ENCODE measurements around the gene DHX29. TPM values are rescaled to one million over a fixed set of nuclear protein-coding genes. Genes with fewer than 3 reads are reported as not detected.
A peak's percentile ranks its signal among the peaks of the same experiment; 100 is the strongest.

Gene DHX29
- total RNA-seq, 1 experiment from 2014 or later = 30.3 TPM

DNA sequence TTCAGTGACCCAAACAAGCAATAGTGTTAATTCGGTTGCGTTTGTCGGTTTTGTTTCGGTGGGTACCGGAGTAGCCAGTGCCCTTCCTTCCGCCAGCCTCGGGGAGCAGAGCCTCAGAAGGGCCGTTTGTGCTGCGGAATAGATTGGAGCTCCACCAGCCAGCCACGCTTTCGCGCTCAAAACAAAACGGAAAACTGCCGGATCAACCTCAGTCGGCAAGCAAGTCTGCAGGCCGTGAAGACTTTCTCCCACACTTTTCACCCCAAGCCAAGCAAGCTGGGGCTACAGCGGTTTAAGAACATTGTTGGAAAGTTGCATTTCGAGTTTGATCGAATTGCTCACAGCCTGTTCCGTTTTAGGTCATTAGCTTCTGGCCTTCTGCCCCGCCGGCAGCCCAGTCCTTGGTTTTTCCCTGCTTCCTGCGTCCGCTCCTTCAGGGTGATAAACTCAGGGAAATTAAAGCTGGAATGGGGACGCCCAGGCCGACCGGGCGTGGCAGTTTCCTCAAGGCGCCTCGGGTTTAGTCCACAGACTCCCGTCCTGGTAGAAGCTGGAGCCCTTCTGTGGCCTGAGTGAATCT lies 73.3 kb downstream of the DHX29 start:
- no peak overlapping the region for H4K91ac ChIP-seq (ENCODE audit: insufficient read length, low read depth, low read length)
- H3K18ac ChIP-seq (ENCODE audit: insufficient read length, low read depth, low read length) = no peak overlapping the region
- H4K5ac ChIP-seq (ENCODE audit: insufficient read length, low read depth, low read length) = no peak overlapping the region
- H3K4me1 ChIP-seq (ENCODE audit: insufficient read depth, low read length) = no peaks in the 10 kb centered on the region
- Mint-ChIP-seq H3K27ac (peak overlapping the region in 1 of 3 experiments; percentile 36; a peak in 1 of 7 replicates), H3K36me3 (ENCODE audit: insufficient read depth in 1 of 3, low read depth in 3 of 3) (peaks cover 0 to 2% (median 0%) of the 10 kb centered on the region in 3 experiments; a peak in 2 of 7 replicates), H3K27me3 (ENCODE audit: low read depth) (peaks cover 95% of the 10 kb centered on the region), H3K9me3 (peaks cover 3 to 8% of the 10 kb centered on the region in 2 experiments), H3K4me3 (peak overlapping the region; percentile 66 to 86), H3K4me1 (peaks cover 25 to 35% of the 10 kb centered on the region in 2 experiments)
- no peak overlapping the region for H3K23ac ChIP-seq (ENCODE audit: insufficient read length, low read depth, low read length)
- no peak overlapping the region for H2AK5ac ChIP-seq (ENCODE audit: insufficient read length, low read length)
- H3K27me3 ChIP-seq (ENCODE audit: insufficient read depth, low read length) = peaks cover 56% of the 10 kb centered on the region
- H3K27ac ChIP-seq (ENCODE audit: insufficient read length, low read depth, low read length) = no peak overlapping the region
- H2BK15ac ChIP-seq (ENCODE audit: low read depth, low read length) = no peak overlapping the region
- no peak overlapping the region for H3K9ac ChIP-seq (ENCODE audit: extremely low read depth, insufficient read length, low read length)
- peak overlapping the region; percentile 34 for H2AFZ ChIP-seq (ENCODE audit: low read length)
- no peak overlapping the region for H3K4ac ChIP-seq (ENCODE audit: low read depth, low read length)
- no peaks in the 10 kb centered on the region for H3K9me3 ChIP-seq (ENCODE audit: control insufficient read depth, low read depth, low read length)
- H2BK20ac ChIP-seq (ENCODE audit: low read depth, low read length, poor library complexity, severe bottlenecking) = no peak overlapping the region
- no peak overlapping the region for H2BK120ac ChIP-seq (ENCODE audit: low read depth, low read length, poor library complexity, severe bottlenecking)
- no peak overlapping the region for H3T11ph ChIP-seq (ENCODE audit: low read length)
- peak overlapping the region; percentile 95 for H3K4me2 ChIP-seq (ENCODE audit: insufficient read depth, insufficient read length, low read length)
- no peaks in the 10 kb centered on the region for H3K79me2 ChIP-seq (ENCODE audit: insufficient read depth, low read length)
- H2BK12ac ChIP-seq (ENCODE audit: insufficient read length, low read depth, low read length) = no peak overlapping the region
- no peak overlapping the region for H2BK5ac ChIP-seq (ENCODE audit: insufficient read length, low read length)
- H3K79me1 ChIP-seq (ENCODE audit: insufficient read depth, low read depth, low read length, poor library complexity, severe bottlenecking) = no peaks in the 10 kb centered on the region
- peaks cover 21% of the 10 kb centered on the region for H3K23me2 ChIP-seq (ENCODE audit: insufficient read length, low read depth, low read length, poor library complexity, severe bottlenecking)
- H4K8ac ChIP-seq (replicated peaks; ENCODE audit: insufficient read length, low read depth, low read length) = no peak overlapping the region
- H3K14ac ChIP-seq (ENCODE audit: insufficient read depth, low read length) = no peak overlapping the region
- no peak overlapping the region for H3K56ac ChIP-seq (ENCODE audit: insufficient read length, low read depth, low read length)
- no CpG with 5 or more reads among the region's 31 CpGs for WGBS (ENCODE audit: extremely low coverage, insufficient read length, low lambda C conversion rate)
- TF ChIP-seq, protein P1, sequence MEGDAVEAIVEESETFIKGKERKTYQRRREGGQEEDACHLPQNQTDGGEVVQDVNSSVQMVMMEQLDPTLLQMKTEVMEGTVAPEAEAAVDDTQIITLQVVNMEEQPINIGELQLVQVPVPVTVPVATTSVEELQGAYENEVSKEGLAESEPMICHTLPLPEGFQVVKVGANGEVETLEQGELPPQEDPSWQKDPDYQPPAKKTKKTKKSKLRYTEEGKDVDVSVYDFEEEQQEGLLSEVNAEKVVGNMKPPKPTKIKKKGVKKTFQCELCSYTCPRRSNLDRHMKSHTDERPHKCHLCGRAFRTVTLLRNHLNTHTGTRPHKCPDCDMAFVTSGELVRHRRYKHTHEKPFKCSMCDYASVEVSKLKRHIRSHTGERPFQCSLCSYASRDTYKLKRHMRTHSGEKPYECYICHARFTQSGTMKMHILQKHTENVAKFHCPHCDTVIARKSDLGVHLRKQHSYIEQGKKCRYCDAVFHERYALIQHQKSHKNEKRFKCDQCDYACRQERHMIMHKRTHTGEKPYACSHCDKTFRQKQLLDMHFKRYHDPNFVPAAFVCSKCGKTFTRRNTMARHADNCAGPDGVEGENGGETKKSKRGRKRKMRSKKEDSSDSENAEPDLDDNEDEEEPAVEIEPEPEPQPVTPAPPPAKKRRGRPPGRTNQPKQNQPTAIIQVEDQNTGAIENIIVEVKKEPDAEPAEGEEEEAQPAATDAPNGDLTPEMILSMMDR (conservative IDR thresholded peaks at IDR 0.05) = no peak
- DNase-seq = peak; percentile 41
- H4K20me1 ChIP-seq (ENCODE audit: control insufficient read depth, insufficient read depth, insufficient read length) = peaks cover 4% of the 10 kb centered on the region

All from H9 (cell line).